ENCODE measurements around the gene SND1.

DNA sequence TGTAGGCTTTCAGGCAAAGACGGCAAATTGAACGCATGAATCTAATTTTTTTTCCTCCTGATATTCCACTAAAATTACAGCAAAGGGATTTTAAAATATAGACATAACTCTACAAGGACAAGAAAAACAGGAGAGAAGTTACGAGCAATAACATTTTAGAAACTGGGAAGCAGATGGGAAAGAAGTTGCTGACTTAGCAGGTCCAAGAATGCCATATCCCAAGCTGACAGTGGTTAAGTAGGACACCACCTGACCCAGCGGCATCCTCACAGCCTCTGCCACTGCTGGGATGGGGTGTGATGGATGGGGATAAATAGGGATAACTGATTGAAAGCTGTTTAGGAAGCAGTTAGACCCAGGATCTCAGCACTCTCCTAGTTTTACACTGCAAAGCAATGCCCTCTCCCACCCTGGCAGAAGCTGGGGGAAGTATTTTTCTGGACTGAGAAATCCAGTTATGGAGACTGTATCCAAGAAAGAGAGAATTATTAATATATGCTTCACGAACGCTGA, 489.7 kb downstream of the SND1 start:
- no peak for TF ChIP-seq POLR2A (IDR thresholded peaks at IDR 0.05)
- no peak for TF ChIP-seq CTCF (IDR thresholded peaks at IDR 0.05)

Measured in right lobe of liver (tissue), 4 donors.